Keratinocyte (primary cell): ENCODE measurements around the gene PRAMEF8. TPM values are rescaled to one million over a fixed set of nuclear protein-coding genes. Genes with fewer than 3 reads are reported as not detected.
"Not testable (repeated sequence)": the region's sequence is repeated elsewhere in the genome, so short reads cannot be mapped to it uniquely, and the experiment has no call there.

ENCODE experiments used
- DNase-seq: peaks from one replicate; pipeline ENCODE4 v3.0.0-alpha.2; 2011; ENCODE audit warnings: low read depth, missing footprints, low spot score
- FAIRE-seq: peaks from 2 replicates; lab custom pipeline; 2011; peaks lifted over from hg19 to GRCh38; lab: Jason Lieb, UNC
- H2AFZ ChIP-seq: 2 replicates; pipeline ENCODE4 v1.6.0; 2012; ENCODE audit warnings: low read length, control low read depth, inconsistent platforms; ENCODE audit not compliant: control insufficient read depth
- H3K27ac ChIP-seq: 2 replicates; pipeline ENCODE4 v1.5.1; 2011; ENCODE audit warnings: low read length; ENCODE audit not compliant: control insufficient read depth, insufficient read depth
- H3K27me3 ChIP-seq: 3 replicates; pipeline ENCODE4 v1.6.0; 2011; ENCODE audit warnings: low read length; ENCODE audit not compliant: control insufficient read depth, insufficient read depth; ENCODE audit errors: extremely low read depth
- H3K36me3 ChIP-seq, 2 experiments: 2 replicates in 1 of 2; 3 replicates in 1 of 2; pipeline ENCODE4 v1.5.1; 2011; ENCODE audit warnings: low read length in 2 of 2, mild to moderate bottlenecking in 1 of 2; ENCODE audit not compliant: control insufficient read depth in 2 of 2, insufficient read depth in 2 of 2; ENCODE audit errors: extremely low read depth in 1 of 2
- H3K4me1 ChIP-seq: 3 replicates; pipeline ENCODE4 v1.5.1; 2011; ENCODE audit warnings: low read length; ENCODE audit not compliant: control insufficient read depth, insufficient read depth; ENCODE audit errors: extremely low read depth
- H3K4me2 ChIP-seq: 3 replicates; pipeline ENCODE4 v1.6.0; 2011; ENCODE audit warnings: low read depth, low read length; ENCODE audit not compliant: control insufficient read depth, insufficient read depth; ENCODE audit errors: extremely low read depth
- H3K4me3 ChIP-seq, 3 experiments: fragments of 200-600 bp in 1 of 3; sonication (generic) in 1 of 3; 2 replicates in 2 of 3; 3 replicates in 1 of 3; pipeline ENCODE4 v1.5.1; 2011 to 2016; ENCODE audit warnings: low read length in 3 of 3, mild to moderate bottlenecking in 3 of 3, control low read depth in 2 of 3, inconsistent platforms in 1 of 3, low read depth in 1 of 3, mixed read lengths in 1 of 3, mixed run types in 1 of 3, moderate library complexity in 1 of 3; ENCODE audit not compliant: control insufficient read depth in 2 of 3, insufficient read depth in 2 of 3; ENCODE audit errors: extremely low read depth in 1 of 3
- H3K79me2 ChIP-seq: 2 replicates; pipeline ENCODE4 v1.6.0; 2012; ENCODE audit warnings: low read length; ENCODE audit not compliant: control insufficient read depth, insufficient read depth
- H3K9ac ChIP-seq: 3 replicates; pipeline ENCODE4 v1.6.0; 2011; ENCODE audit warnings: low read length; ENCODE audit not compliant: control insufficient read depth, insufficient read depth; ENCODE audit errors: extremely low read depth
- H3K9me1 ChIP-seq: 3 replicates; pipeline ENCODE4 v1.6.0; 2011; ENCODE audit warnings: low read length; ENCODE audit not compliant: control insufficient read depth, insufficient read depth; ENCODE audit errors: extremely low read depth
- H3K9me3 ChIP-seq: 2 replicates; pipeline ENCODE4 v1.5.1; 2012; ENCODE audit warnings: low read depth, low read length; ENCODE audit not compliant: control insufficient read depth
- H4K20me1 ChIP-seq: 3 replicates; pipeline ENCODE4 v1.6.0; 2011; ENCODE audit warnings: low read length; ENCODE audit not compliant: control insufficient read depth, insufficient read depth; ENCODE audit errors: extremely low read depth
- dilution Hi-C: fragments of 300-500 bp; cut with MboI; formaldehyde crosslinking; loops from one replicate; pipeline ENCODE4 v1.7.0; 2020; ENCODE audit warnings: low sequenced_read_pairs; ENCODE audit not compliant: extremely low pct_ligation_motif_present
- polyA plus RNA-seq, 5 experiments: library from polyadenylated mRNA; depleted of rRNA in 3 of 5; stranded (reverse) in 3 of 5; stranded (forward) in 1 of 5; unstranded in 1 of 5; fragments of >200 nt; gene quantifications; 1 replicate in 1 of 5; 2 replicates in 3 of 5; 3 replicates in 1 of 5; pipeline versions ENCODE4 v1.2.1 to v1.2.3, GENCODE V29; 2011 to 2012; ENCODE audit warnings: missing spikeins in 2 of 5, low read depth in 1 of 5, low replicate concordance in 1 of 5

PRAMEF8 gene
- polyA plus RNA-seq, 1 donor (not counting 4 experiments of a cell fraction or from before 2014, with no cell fraction given): not detected

- H3K36me3 ChIP-seq, H3K4me1 ChIP-seq, H3K27me3 ChIP-seq, H3K4me2 ChIP-seq, dilution Hi-C loops, H3K9me3 ChIP-seq, H3K79me2 ChIP-seq, H3K9ac ChIP-seq, FAIRE-seq, H2AFZ ChIP-seq, H3K27ac ChIP-seq, H4K20me1 ChIP-seq, H3K9me1 ChIP-seq, DNase-seq, H3K4me3 ChIP-seq: not testable (repeated sequence)
These were observed 45.3 kb downstream of the PRAMEF8 start for GRCh38 chr1:13239633-13240032.

GRCh38 chr1:13237572-13237971, 47.4 kb downstream of the PRAMEF8 start:
- H3K4me2 ChIP-seq, H2AFZ ChIP-seq, DNase-seq, H3K27me3 ChIP-seq, H3K79me2 ChIP-seq, H3K9me3 ChIP-seq, FAIRE-seq, H4K20me1 ChIP-seq, H3K4me3 ChIP-seq, dilution Hi-C loops, H3K36me3 ChIP-seq, H3K9me1 ChIP-seq, H3K27ac ChIP-seq, H3K9ac ChIP-seq, H3K4me1 ChIP-seq: not testable (repeated sequence)

- H3K9ac ChIP-seq, H3K4me1 ChIP-seq, H3K79me2 ChIP-seq, H2AFZ ChIP-seq, H3K4me2 ChIP-seq, FAIRE-seq, H3K9me3 ChIP-seq, H3K27me3 ChIP-seq, H3K27ac ChIP-seq, H3K4me3 ChIP-seq, H3K9me1 ChIP-seq, dilution Hi-C loops, DNase-seq, H3K36me3 ChIP-seq, H4K20me1 ChIP-seq: not testable (repeated sequence)
These were observed 50.9 kb downstream of the PRAMEF8 start for GRCh38 chr1:13234057-13234456.

GRCh38 chr1:13232056-13232455, 52.9 kb downstream of the PRAMEF8 start:
- H3K27ac ChIP-seq, dilution Hi-C loops, H3K4me1 ChIP-seq, H4K20me1 ChIP-seq, H3K9me3 ChIP-seq, H2AFZ ChIP-seq, DNase-seq, FAIRE-seq, H3K9ac ChIP-seq, H3K36me3 ChIP-seq, H3K4me2 ChIP-seq, H3K27me3 ChIP-seq, H3K9me1 ChIP-seq, H3K4me3 ChIP-seq, H3K79me2 ChIP-seq: not testable (repeated sequence)
